Gastrocnemius medialis (tissue), 4 donors: ENCODE data around the gene OR2Z1. TPM values are rescaled to one million over a fixed set of nuclear protein-coding genes. Genes with fewer than 3 reads are reported as not detected.

ENCODE experiments used
- ATAC-seq, 2 donors: fragments of 150-250 bp; one replicate each; pipeline ENCODE4 v1.9.1; 2016
- DNase-seq, 2 donors: peaks; one replicate each; pipeline ENCODE4 v3.0.0-alpha.2; 2019
- H3K27ac ChIP-seq, 4 donors: fragments of 200-600 bp; sonication (generic); 1 replicate in 1 of 4; 2 replicates in 3 of 4; pipeline ENCODE4 v1.5.1; 2016 to 2018; ENCODE audit warnings: mild to moderate bottlenecking in 2 of 4, moderate library complexity in 1 of 4
- H3K27me3 ChIP-seq, 3 donors: fragments of 200-600 bp; sonication (generic) in 2 of 3; 1 replicate in 1 of 3; 2 replicates in 2 of 3; pipeline versions ENCODE4 v1.5.1 to v1.6.0; 2016 to 2019; ENCODE audit warnings: mild to moderate bottlenecking in 1 of 3, moderate library complexity in 1 of 3
- H3K36me3 ChIP-seq, 2 donors: fragments of 200-600 bp; sonication (generic) in 1 of 2; one replicate each; pipeline ENCODE4 v1.5.1; 2017 to 2018
- H3K4me1 ChIP-seq, 2 donors: fragments of 200-600 bp; sonication (generic) in 1 of 2; one replicate each; pipeline ENCODE4 v1.5.1; 2016 to 2017; ENCODE audit warnings: mild to moderate bottlenecking in 2 of 2
- H3K4me3 ChIP-seq, 4 donors: fragments of 200-600 bp; sonication (generic) in 3 of 4; 1 replicate in 1 of 4; 2 replicates in 3 of 4; pipeline ENCODE4 v1.5.1; 2016 to 2019; ENCODE audit warnings: mild to moderate bottlenecking in 2 of 4
- H3K9me3 ChIP-seq, 3 donors: fragments of 200-600 bp; sonication (generic) in 2 of 3; 1 replicate in 1 of 3; 2 replicates in 2 of 3; pipeline ENCODE4 v1.5.1; 2016 to 2019
- CTCF ChIP-seq, 5 experiments: fragments of 450-650 bp in 3 of 5; fragments of 200-600 bp in 2 of 5; sonication (generic) in 2 of 5; IDR thresholded peaks in 4 of 5; conservative IDR thresholded peaks in 1 of 5; 1 replicate in 4 of 5; 2 replicates in 1 of 5; pipeline ENCODE4 v1.5.1; 2016 to 2019; ENCODE audit warnings: antibody characterized with exemption in 5 of 5, mild to moderate bottlenecking in 3 of 5, moderate library complexity in 3 of 5
- POLR2A ChIP-seq, 2 donors: fragments of 450-650 bp; IDR thresholded peaks; one replicate each; pipeline ENCODE4 v1.6.1; 2017; ENCODE audit warnings: antibody characterized with exemption in 2 of 2, mild to moderate bottlenecking in 2 of 2, moderate library complexity in 2 of 2
- in situ Hi-C, 4 donors: fragments of 200-750 bp; cut with MboI; loops; one replicate each; pipeline versions ENCODE4 v1.15.0 to v1.8.0; 2017; ENCODE audit warnings: low sequenced_read_pairs in 4 of 4
- intact Hi-C: fragments of 100-400 bp; cut with DNase I; formaldehyde crosslinking; loops from one replicate; pipeline ENCODE4 v1.15.1; 2023; ENCODE audit warnings: low total_unique reads
- total RNA-seq, 4 donors: library from RNA; depleted of rRNA; stranded (reverse); fragments of >200 nt; gene quantifications; one replicate each; pipeline versions ENCODE4 v1.1.0 to v1.2.3, GENCODE V29; 2016

Gene OR2Z1
- total RNA-seq, 4 donors from 2014 or later = not detected

- no peak overlapping the region for H3K27ac ChIP-seq
- H3K4me1 ChIP-seq = no peaks in the 10 kb centered on the region
- ATAC-seq (no peak), DNase-seq (no peak)
- in situ Hi-C loops = no loop called here
- no peak overlapping the region for H3K4me3 ChIP-seq
- no peaks in the 10 kb centered on the region for H3K36me3 ChIP-seq
- H3K9me3 ChIP-seq = no peaks in the 10 kb centered on the region
- no peak for TF ChIP-seq POLR2A (IDR thresholded peaks at IDR 0.05)
- TF ChIP-seq CTCF (IDR thresholded peaks at IDR 0.05 in 4 of 5, conservative IDR thresholded peaks at IDR 0.05 in 1 of 5) = no peak
- intact Hi-C loops = no loop called here
- no peaks in the 10 kb centered on the region for H3K27me3 ChIP-seq
Observed at GRCh38 chr19:8684001-8684902, 37.2 kb upstream of the OR2Z1 start.

- DNase-seq = no peak
- in situ Hi-C loops = no loop called here
- no peak overlapping the region for H3K27ac ChIP-seq
- no peak overlapping the region for H3K4me3 ChIP-seq
- H3K4me1 ChIP-seq = no peaks in the 10 kb centered on the region
- H3K36me3 ChIP-seq = no peaks in the 10 kb centered on the region
- H3K27me3 ChIP-seq = no peaks in the 10 kb centered on the region
- ATAC-seq = no peak
- intact Hi-C loops = no loop called here
- no peaks in the 10 kb centered on the region for H3K9me3 ChIP-seq
- no peak for TF ChIP-seq POLR2A (IDR thresholded peaks at IDR 0.05)
- TF ChIP-seq CTCF (IDR thresholded peaks at IDR 0.05 in 4 of 5, conservative IDR thresholded peaks at IDR 0.05 in 1 of 5) = no peak
Observed at GRCh38 chr19:8686549-8686948, 34.9 kb upstream of the OR2Z1 start.

GRCh38 chr19:8688930-8689329, 32.5 kb upstream of the OR2Z1 start:
- H3K36me3 ChIP-seq = no peaks in the 10 kb centered on the region
- intact Hi-C loops = no loop called here
- H3K4me3 ChIP-seq = no peak overlapping the region
- no peaks in the 10 kb centered on the region for H3K4me1 ChIP-seq
- H3K27me3 ChIP-seq = no peaks in the 10 kb centered on the region
- no peaks in the 10 kb centered on the region for H3K9me3 ChIP-seq
- in situ Hi-C loops = no loop called here
- DNase-seq (no peak), ATAC-seq (no peak)
- TF ChIP-seq POLR2A (IDR thresholded peaks at IDR 0.05) = no peak
- no peak for TF ChIP-seq CTCF (IDR thresholded peaks at IDR 0.05 in 4 of 5, conservative IDR thresholded peaks at IDR 0.05 in 1 of 5)
- no peak overlapping the region for H3K27ac ChIP-seq

GRCh38 chr19:8690753-8691539, 30.5 kb upstream of the OR2Z1 start:
- no peak for TF ChIP-seq CTCF (IDR thresholded peaks at IDR 0.05 in 4 of 5, conservative IDR thresholded peaks at IDR 0.05 in 1 of 5)
- no peak for TF ChIP-seq POLR2A (IDR thresholded peaks at IDR 0.05)
- H3K4me1 ChIP-seq = no peaks in the 10 kb centered on the region
- H3K9me3 ChIP-seq = no peaks in the 10 kb centered on the region
- no peak overlapping the region for H3K4me3 ChIP-seq
- DNase-seq (no peak), ATAC-seq (no peak)
- H3K36me3 ChIP-seq = no peaks in the 10 kb centered on the region
- in situ Hi-C loops = no loop called here
- no peak overlapping the region for H3K27ac ChIP-seq
- intact Hi-C loops = no loop called here
- no peaks in the 10 kb centered on the region for H3K27me3 ChIP-seq
